Thyroid gland (tissue), 4 donors: ENCODE results near the gene MNT.

ENCODE experiments used
- POLR2A ChIP-seq, 2 donors: fragments of 450-650 bp; IDR thresholded peaks; one replicate each; pipeline ENCODE4 v1.6.1; 2017; ENCODE audit warnings: antibody characterized with exemption in 2 of 2, mild to moderate bottlenecking in 2 of 2, moderate library complexity in 1 of 2
- TF ChIP-seq, protein P1 (sequence below), 6 experiments: fragments of 200-600 bp in 3 of 6; fragments of 450-650 bp in 3 of 6; sonication (generic) in 3 of 6; IDR thresholded peaks; one replicate each; pipeline ENCODE4 v1.5.1; 2016 to 2019; ENCODE audit warnings: antibody characterized with exemption in 6 of 6, mild to moderate bottlenecking in 2 of 6, inconsistent platforms in 1 of 6, moderate library complexity in 1 of 6

DNA sequence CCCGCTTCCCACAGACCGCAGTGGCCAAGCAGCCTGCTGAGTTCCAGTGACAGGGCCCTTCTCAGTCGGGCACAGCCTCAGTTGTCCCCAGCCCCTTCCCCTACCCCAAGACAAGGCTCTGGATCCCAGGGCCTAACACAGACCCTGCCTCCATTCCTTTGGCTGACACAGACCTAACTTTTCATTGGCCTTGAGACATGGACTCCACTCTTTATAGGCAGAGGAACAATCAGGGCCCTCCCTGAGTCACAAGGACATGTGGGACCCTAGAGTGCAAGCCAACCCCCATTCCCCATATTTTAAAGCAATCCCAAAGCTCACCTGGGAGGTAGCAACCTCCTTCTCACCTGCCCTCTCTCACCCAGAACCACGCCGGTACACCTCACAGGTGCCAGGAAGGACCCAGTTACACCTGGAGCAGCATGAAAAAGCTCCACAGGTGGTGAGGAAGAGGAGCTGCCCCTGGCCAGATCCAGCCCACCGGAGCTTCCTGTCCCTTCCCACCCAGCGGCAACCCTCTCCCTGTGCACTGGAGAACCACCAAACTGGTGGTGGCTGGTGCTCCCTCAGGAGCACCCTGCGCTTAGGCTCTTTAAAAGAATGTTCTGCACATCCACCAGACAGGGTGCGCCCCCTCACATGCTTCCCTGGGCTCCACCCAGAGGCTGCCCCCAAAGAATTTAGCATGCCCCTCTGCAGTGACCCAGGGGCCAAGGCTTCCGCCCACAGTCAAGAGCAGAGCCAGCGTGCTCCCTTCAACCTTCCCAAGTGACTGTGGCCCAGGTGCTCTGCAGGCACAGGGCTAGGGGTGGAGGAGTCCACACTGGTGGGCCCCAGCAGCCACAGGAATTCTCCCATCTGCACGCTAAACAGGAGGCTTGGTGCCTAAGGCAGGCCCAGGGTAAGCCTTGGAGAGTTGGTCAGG, 3.4 kb downstream of the MNT start:
- TF ChIP-seq, protein P1, sequence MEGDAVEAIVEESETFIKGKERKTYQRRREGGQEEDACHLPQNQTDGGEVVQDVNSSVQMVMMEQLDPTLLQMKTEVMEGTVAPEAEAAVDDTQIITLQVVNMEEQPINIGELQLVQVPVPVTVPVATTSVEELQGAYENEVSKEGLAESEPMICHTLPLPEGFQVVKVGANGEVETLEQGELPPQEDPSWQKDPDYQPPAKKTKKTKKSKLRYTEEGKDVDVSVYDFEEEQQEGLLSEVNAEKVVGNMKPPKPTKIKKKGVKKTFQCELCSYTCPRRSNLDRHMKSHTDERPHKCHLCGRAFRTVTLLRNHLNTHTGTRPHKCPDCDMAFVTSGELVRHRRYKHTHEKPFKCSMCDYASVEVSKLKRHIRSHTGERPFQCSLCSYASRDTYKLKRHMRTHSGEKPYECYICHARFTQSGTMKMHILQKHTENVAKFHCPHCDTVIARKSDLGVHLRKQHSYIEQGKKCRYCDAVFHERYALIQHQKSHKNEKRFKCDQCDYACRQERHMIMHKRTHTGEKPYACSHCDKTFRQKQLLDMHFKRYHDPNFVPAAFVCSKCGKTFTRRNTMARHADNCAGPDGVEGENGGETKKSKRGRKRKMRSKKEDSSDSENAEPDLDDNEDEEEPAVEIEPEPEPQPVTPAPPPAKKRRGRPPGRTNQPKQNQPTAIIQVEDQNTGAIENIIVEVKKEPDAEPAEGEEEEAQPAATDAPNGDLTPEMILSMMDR (IDR thresholded peaks at IDR 0.05) = no peak
- no peak for TF ChIP-seq POLR2A (IDR thresholded peaks at IDR 0.05)
